ENCODE results near the gene CDC34.
"Not testable (repeated sequence)": the region's sequence is repeated elsewhere in the genome, so short reads cannot be mapped to it uniquely, and the experiment has no call there.

The CDC34 gene

DNA sequence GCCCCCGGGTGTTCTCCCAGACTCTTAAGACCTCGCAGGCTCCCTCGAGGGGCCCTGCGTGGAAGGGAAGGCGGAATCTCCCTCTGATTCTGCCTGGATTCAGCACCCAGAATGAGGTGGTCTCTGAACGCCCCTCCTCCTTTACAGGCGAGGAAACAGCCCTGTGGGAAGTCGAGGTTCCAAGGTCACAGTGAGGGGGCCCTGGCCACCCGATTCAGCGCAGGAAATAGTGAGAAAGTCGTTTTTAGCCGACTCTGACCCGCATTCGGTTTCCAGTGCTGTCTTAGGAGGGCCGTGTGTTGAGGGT is 41.9 kb downstream of the CDC34 start:
- no peak for DNase-seq (ENCODE audit: low spot score)

- no peak for DNase-seq (ENCODE audit: low spot score)
Measured at GRCh38 chr19:574658-575526, 43.3 kb downstream of the CDC34 start.

GRCh38 chr19:575527-576506 is 44.3 kb downstream of the CDC34 start:
- no peak for DNase-seq (ENCODE audit: low spot score)

DNA sequence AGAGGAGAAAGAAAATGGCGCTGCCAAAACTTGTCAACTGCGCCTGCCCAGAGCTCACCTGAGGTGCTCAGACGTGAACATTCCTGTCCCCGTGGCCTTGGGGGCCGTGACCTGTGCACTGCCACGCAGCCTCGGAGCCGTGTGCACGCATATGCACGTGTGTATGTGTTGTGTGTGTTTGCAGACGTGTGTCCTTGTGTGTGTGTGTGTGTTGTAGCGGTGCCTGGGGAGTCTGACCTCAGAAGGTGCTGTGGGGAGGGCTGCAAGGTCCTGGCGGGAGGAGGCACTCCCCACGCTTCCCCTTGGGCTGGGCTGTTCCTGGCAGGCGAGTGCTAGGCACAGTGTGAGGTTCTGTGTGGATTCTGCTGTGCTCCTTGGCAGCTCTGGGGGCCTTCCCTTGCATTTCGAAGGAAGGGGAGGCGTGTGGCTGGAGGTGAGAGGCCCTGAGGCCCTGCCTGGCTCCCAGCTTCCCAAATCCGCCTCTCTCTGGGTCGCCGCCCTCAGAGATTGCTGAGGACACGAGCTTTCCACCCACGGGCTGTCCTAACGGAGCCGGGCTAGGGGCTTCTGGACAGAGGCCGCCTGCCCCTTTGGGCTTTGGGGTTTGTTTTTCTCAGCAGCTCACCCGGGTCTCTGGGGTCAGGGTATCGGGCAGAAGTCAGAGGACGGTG is 45.3 kb downstream of the CDC34 start:
- DNase-seq (ENCODE audit: low spot score) = no peak

DNA sequence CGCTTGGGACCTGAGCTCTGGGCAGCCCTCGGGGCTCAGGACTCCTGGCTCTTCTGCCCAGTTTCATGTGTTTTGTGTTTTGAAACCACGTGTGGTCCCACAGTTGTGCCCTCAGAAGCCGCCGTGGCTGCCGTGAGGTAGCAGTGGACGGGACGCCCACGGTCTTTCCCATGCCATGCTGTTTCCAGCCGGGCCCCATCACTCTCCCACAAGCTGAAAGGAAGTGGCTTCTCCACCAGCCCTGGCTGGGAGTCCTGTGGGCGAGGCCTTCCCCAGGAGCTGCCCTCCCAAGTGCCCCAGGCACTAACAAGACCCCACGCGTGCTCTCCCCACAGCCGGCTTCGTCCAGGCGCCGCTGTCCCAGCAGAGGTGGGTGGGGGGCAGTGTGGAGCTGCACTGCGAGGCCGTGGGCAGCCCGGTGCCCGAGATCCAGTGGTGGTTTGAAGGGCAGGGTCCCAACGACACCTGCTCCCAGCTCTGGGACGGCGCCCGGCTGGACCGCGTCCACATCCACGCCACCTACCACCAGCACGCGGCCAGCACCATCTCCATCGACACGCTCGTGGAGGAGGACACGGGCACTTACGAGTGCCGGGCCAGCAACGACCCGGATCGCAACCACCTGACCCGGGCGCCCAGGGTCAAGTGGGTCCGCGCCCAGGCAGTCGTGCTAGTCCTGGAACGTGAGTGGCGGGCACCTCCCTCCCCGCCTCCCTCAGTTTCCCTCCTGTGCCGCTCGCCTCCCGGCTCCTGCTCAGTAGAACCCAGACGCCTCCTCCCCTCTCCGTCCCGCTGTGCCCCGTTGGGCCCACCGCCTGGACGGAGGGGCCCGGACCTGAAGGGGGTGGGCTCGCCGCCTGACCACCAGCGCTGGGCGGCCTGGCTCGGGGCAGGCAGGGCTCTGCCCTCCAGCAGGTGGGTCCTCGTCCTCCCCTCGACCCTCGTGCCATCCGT is 46.2 kb downstream of the CDC34 start:
- no peak for DNase-seq (ENCODE audit: low spot score)

GRCh38 chr19:579111-579841 is 47.7 kb downstream of the CDC34 start:
- DNase-seq (ENCODE audit: low spot score) = no peak

- no peak for DNase-seq (ENCODE audit: low spot score)
Measured at GRCh38 chr19:579842-580155, 48.2 kb downstream of the CDC34 start.

- DNase-seq (ENCODE audit: low spot score) = no peak
Measured at GRCh38 chr19:580274-580835, 48.8 kb downstream of the CDC34 start.

GRCh38 chr19:581399-582111 is 50.0 kb downstream of the CDC34 start:
- DNase-seq (ENCODE audit: low spot score) = no peak

DNA sequence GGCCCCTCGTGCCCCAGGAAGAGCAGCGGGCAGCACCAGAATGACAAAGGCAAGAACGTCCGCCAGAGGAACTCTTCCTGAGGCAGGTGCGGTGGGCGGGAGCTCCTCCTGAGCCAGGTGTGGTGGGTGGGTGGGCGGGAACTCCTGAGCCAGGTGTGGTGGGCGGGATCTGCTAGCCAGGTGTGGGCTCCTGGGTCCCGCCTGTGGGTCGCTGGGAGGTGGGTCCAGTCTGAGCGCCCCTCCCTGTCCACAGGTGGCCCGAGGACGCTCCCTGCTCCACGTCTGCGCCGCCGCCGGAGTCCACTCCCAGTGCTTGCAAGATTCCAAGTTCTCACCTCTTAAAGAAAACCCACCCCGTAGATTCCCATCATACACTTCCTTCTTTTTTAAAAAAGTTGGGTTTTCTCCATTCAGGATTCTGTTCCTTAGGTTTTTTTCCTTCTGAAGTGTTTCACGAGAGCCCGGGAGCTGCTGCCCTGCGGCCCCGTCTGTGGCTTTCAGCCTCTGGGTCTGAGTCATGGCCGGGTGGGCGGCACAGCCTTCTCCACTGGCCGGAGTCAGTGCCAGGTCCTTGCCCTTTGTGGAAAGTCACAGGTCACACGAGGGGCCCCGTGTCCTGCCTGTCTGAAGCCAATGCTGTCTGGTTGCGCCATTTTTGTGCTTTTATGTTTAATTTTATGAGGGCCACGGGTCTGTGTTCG is 51.1 kb downstream of the CDC34 start:
- no peak for DNase-seq (ENCODE audit: low spot score)

- no peak for DNase-seq (ENCODE audit: low spot score)
Measured at GRCh38 chr19:583198-583967, 51.8 kb downstream of the CDC34 start.

GRCh38 chr19:583968-584239 is 52.3 kb downstream of the CDC34 start:
- no peak for DNase-seq (ENCODE audit: low spot score)

GRCh38 chr19:584240-585001 is 52.9 kb downstream of the CDC34 start:
- DNase-seq (ENCODE audit: low spot score) = peak; percentile 48

DNA sequence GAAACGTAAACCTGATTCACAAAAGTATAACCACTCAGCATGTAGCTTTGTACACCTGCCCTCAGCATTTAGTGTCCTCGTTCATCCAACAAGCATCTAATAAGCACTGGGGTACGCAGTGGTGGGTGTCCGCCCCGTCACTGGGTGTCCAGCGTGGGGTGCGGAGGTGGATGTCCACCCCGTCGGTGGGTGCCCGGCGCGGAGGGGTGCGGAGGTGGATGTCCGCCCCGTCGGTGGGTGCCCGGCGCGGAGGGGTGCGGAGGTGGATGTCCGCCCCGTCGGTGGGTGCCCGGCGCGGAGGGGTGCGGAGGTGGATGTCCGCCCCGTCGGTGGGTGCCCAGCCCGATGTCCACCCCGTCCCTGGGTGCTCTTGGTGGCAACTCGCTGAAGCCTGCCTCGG is 53.6 kb downstream of the CDC34 start:
- DNase-seq (ENCODE audit: low spot score) = not testable (repeated sequence)

- DNase-seq (ENCODE audit: low spot score) = no peak
Measured at GRCh38 chr19:585551-586110, 54.1 kb downstream of the CDC34 start.

DNA sequence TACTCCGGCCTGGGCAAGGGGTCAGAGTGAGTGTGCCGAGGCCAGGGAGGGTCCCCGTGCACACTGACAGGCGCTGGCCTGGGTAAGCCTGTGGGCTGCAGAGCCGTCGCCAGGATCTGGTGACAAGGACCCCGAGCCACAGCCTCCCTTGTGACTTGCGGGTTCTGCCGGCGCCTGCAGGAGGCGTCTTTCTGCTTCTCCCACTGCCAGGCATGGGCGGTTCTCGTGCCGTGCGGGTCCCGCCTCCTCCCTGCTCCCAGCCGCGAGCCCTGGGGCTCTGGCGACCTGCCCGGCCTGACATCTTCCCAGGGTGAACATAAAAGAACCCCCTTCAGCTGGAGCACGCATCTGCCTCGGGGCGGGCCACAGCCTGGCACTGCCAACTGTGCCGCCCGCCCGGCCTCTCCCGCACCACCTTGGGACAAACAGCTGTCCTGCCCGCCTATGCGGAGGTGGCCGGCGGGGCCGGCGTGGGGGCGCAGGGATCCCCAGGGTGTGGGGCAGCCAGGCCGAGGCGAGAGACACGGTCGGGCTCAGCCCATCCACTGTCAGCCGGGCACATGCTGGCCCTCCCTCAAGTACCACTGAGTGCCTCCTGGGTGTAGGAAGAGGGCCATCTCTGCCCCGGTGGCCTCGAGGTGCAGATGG is 56.7 kb downstream of the CDC34 start:
- peak; percentile 57 for DNase-seq (ENCODE audit: low spot score)

Data from CD4-positive, alpha-beta T cell treated with Interleukin-6 at 100 ng/mL for 8 hours (primary cell).